ENCODE results near the gene KCTD21. TPM values are rescaled to one million over a fixed set of nuclear protein-coding genes. Genes with fewer than 3 reads are reported as not detected.

Gene KCTD21
- total RNA-seq, 4 donors from 2014 or later = 6.6 to 20.4 (median 8.7) TPM

GRCh38 chr11:78203184-78203583 is 14.8 kb upstream of the KCTD21 start:
- Histone ChIP-seq H3K36me3 (peaks cover 0 to 86% (median 0%) of the 10 kb centered on the region in 3 donors), H3K27ac (no peak overlapping the region), H3K9me3 (no peaks in the 10 kb centered on the region), H3K4me1 (no peaks in the 10 kb centered on the region), H3K4me3 (no peak overlapping the region), H3K27me3 (no peaks in the 10 kb centered on the region)
- TF ChIP-seq POLR2A (IDR thresholded peaks at IDR 0.05) (no peak), EP300 (IDR thresholded peaks at IDR 0.05) (no peak), CTCF (IDR thresholded peaks at IDR 0.05) (no peak)
- WGBS, 2 donors = 89 to 91% methylated on average over 10 of the region's 10 CpGs
- DNase-seq (ENCODE audit: low spot score in 2 of 2) = no peak

DNA sequence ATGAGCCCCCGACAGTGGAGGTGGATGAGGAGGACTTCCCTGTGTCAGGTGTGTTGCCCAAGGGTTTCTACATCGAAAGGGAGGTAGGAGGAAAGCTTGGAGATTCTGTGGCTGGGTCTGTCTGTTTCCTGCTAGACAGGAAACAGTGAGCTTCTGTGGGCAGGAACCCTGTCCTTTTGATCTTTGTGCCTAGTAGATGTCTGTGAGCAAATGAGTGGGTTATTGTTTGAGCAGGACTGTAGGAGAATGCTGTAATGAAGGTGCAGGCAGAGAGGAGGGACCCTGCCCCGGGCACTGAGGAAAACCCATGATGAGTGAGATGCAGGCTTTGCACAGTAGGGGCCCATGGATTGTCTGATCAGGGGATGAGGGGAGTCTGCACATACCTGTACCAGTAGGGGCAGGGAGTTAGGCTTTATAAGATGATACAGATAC is 14.3 kb upstream of the KCTD21 start:
- no peak for DNase-seq (ENCODE audit: low spot score in 2 of 2)
- WGBS, 2 donors = 52 to 57% methylated on average over 3 of the region's 3 CpGs
- H3K27ac ChIP-seq = no peak overlapping the region
- no peak overlapping the region for H3K4me3 ChIP-seq
- no peaks in the 10 kb centered on the region for H3K4me1 ChIP-seq
- TF ChIP-seq EP300 (IDR thresholded peaks at IDR 0.05) (no peak), CTCF (IDR thresholded peaks at IDR 0.05) (no peak), POLR2A (IDR thresholded peaks at IDR 0.05) (no peak)
- H3K36me3 ChIP-seq = peaks cover 0 to 86% (median 0%) of the 10 kb centered on the region in 3 donors
- no peaks in the 10 kb centered on the region for H3K27me3 ChIP-seq
- no peaks in the 10 kb centered on the region for H3K9me3 ChIP-seq

- Histone ChIP-seq H3K4me1 (no peaks in the 10 kb centered on the region), H3K4me3 (no peak overlapping the region), H3K27me3 (no peaks in the 10 kb centered on the region), H3K9me3 (no peaks in the 10 kb centered on the region), H3K27ac (no peak overlapping the region), H3K36me3 (peaks cover 0 to 83% (median 0%) of the 10 kb centered on the region in 3 donors)
- DNase-seq (ENCODE audit: low spot score in 2 of 2) = no peak
- whole genome bisulfite sequencing, 2 donors = 80 to 84% methylated on average over 9 of the region's 9 CpGs
- TF ChIP-seq EP300 (IDR thresholded peaks at IDR 0.05) (no peak), CTCF (IDR thresholded peaks at IDR 0.05) (no peak), POLR2A (IDR thresholded peaks at IDR 0.05) (no peak)
These were observed 12.8 kb upstream of the KCTD21 start for GRCh38 chr11:78201096-78201818.

- DNase-seq (ENCODE audit: low spot score in 2 of 2) = no peak
- H3K27me3 ChIP-seq = no peaks in the 10 kb centered on the region
- H3K9me3 ChIP-seq = no peaks in the 10 kb centered on the region
- H3K36me3 ChIP-seq = peaks cover 0 to 76% (median 0%) of the 10 kb centered on the region in 3 donors
- H3K4me1 ChIP-seq = no peaks in the 10 kb centered on the region
- H3K4me3 ChIP-seq = no peak overlapping the region
- no peak overlapping the region for H3K27ac ChIP-seq
- no peak for TF ChIP-seq EP300 (IDR thresholded peaks at IDR 0.05)
- WGBS, 2 donors = 90 to 95% methylated on average over 9 to 13 of the region's 13 CpGs
These were observed 12.1 kb upstream of the KCTD21 start for GRCh38 chr11:78200553-78200952.

- Histone ChIP-seq H3K36me3 (peaks cover 0 to 71% (median 0%) of the 10 kb centered on the region in 3 donors), H3K27ac (no peak overlapping the region), H3K27me3 (no peaks in the 10 kb centered on the region), H3K9me3 (no peaks in the 10 kb centered on the region), H3K4me1 (peaks cover 0 to 3% (median 0%) of the 10 kb centered on the region in 4 donors), H3K4me3 (no peak overlapping the region)
- WGBS, 2 donors = 73 to 78% methylated on average over 4 of the region's 4 CpGs
- DNase-seq (ENCODE audit: low spot score in 2 of 2) = no peak
- TF ChIP-seq POLR2A (IDR thresholded peaks at IDR 0.05) (no peak), CTCF (IDR thresholded peaks at IDR 0.05) (no peak), EP300 (IDR thresholded peaks at IDR 0.05) (no peak)
These were observed 11.6 kb upstream of the KCTD21 start for GRCh38 chr11:78200061-78200460.

Data from tibial nerve (tissue), 4 donors.